HG03103 (cell line): ENCODE results near the gene SLC27A5.
"Not testable (repeated sequence)": the region's sequence is repeated elsewhere in the genome, so short reads cannot be mapped to it uniquely, and the experiment has no call there.

ENCODE experiments used
- ATAC-seq: cut with Tn5 transposase; IDR thresholded peaks from one replicate; pipeline ENCODE4 v1.9.1; 2021; ENCODE audit warnings: low read depth; ENCODE audit not compliant: unreplicated experiment

Gene SLC27A5

GRCh38 chr19:58500242-58500641, 11.6 kb downstream of the SLC27A5 start:
- ATAC-seq: no peak

GRCh38 chr19:58499021-58499927, 12.5 kb downstream of the SLC27A5 start:
- ATAC-seq: peak; percentile 90

GRCh38 chr19:58498316-58499020, 13.3 kb downstream of the SLC27A5 start:
- ATAC-seq: no peak

GRCh38 chr19:58497634-58498170, 14.1 kb downstream of the SLC27A5 start:
- ATAC-seq: no peak

GRCh38 chr19:58492265-58492664, 19.5 kb downstream of the SLC27A5 start:
- ATAC-seq: no peak

- ATAC-seq: no peak
These were observed 20.4 kb downstream of the SLC27A5 start for GRCh38 chr19:58491393-58491792.

- ATAC-seq: not testable (repeated sequence)
These were observed 27.4 kb downstream of the SLC27A5 start for GRCh38 chr19:58484349-58484748.

- ATAC-seq: no peak
These were observed 28.0 kb downstream of the SLC27A5 start for GRCh38 chr19:58483776-58484175.

- ATAC-seq: no peak
These were observed 29.4 kb downstream of the SLC27A5 start for GRCh38 chr19:58482372-58482771.

- ATAC-seq: no peak
These were observed 31.0 kb downstream of the SLC27A5 start for GRCh38 chr19:58480831-58481230.

GRCh38 chr19:58480481-58480830, 31.3 kb downstream of the SLC27A5 start:
- no peak for ATAC-seq

- ATAC-seq: no peak
These were observed 31.9 kb downstream of the SLC27A5 start for GRCh38 chr19:58479736-58480480.

GRCh38 chr19:58479303-58479702, 32.5 kb downstream of the SLC27A5 start:
- no peak for ATAC-seq

GRCh38 chr19:58477871-58478270, 33.9 kb downstream of the SLC27A5 start:
- no peak for ATAC-seq

- ATAC-seq: no peak
These were observed 34.7 kb downstream of the SLC27A5 start for GRCh38 chr19:58477130-58477529.

- ATAC-seq: peak; percentile 1
These were observed 35.2 kb downstream of the SLC27A5 start for GRCh38 chr19:58476498-58477015.

GRCh38 chr19:58475714-58476497, 35.9 kb downstream of the SLC27A5 start, which contains the start of gene ZNF446:
ZNF446 (plus strand) TSS chr19:58476352; CDS start chr19:58477219, 867 bp downstream.
- peak; percentile 80 for ATAC-seq

- no peak for ATAC-seq
These were observed 36.6 kb downstream of the SLC27A5 start for GRCh38 chr19:58474997-58475713.
